ENCODE data around the gene RPS6KL1.

Gene RPS6KL1

GRCh38 chr14:74922752-74923401 lies at the start of gene RPS6KL1:
Gene RPS6KL1, minus strand, starts transcription at chr14:74923260. Its CDS starts 1,719 bp downstream, at chr14:74921541.
- no peak for TF ChIP-seq CTCF (IDR thresholded peaks at IDR 0.05; ENCODE audit: low read depth, low read length, missing control alignments)
- H3K4me3 ChIP-seq (ENCODE audit: low read depth, low read length) = peak within 1 kb of the TSS; percentile 72
- no peak for DNase-seq (ENCODE audit: low read depth)

GRCh38 chr14:74968811-74969210 lies 45.8 kb upstream of the RPS6KL1 start:
- no peak for TF ChIP-seq CTCF (IDR thresholded peaks at IDR 0.05; ENCODE audit: low read depth, low read length, missing control alignments)

GRCh38 chr14:74965486-74966153 lies 42.6 kb upstream of the RPS6KL1 start:
- no peak for DNase-seq (ENCODE audit: low read depth)
- TF ChIP-seq CTCF (IDR thresholded peaks at IDR 0.05; ENCODE audit: low read depth, low read length, missing control alignments) = no peak
- H3K4me3 ChIP-seq (ENCODE audit: low read depth, low read length) = no peak overlapping the region

More at GRCh38 chr14:74968811-74969210, 45.8 kb upstream of the RPS6KL1 start:
- no peak for DNase-seq (ENCODE audit: low read depth)
- no peak overlapping the region for H3K4me3 ChIP-seq (ENCODE audit: low read depth, low read length)

GRCh38 chr14:74964787-74965485 lies 41.9 kb upstream of the RPS6KL1 start:
- no peak overlapping the region for H3K4me3 ChIP-seq (ENCODE audit: low read depth, low read length)
- DNase-seq (ENCODE audit: low read depth) = no peak
- no peak for TF ChIP-seq CTCF (IDR thresholded peaks at IDR 0.05; ENCODE audit: low read depth, low read length, missing control alignments)

- no peak for TF ChIP-seq CTCF (IDR thresholded peaks at IDR 0.05; ENCODE audit: low read depth, low read length, missing control alignments)
- no peak for DNase-seq (ENCODE audit: low read depth)
- no peak overlapping the region for H3K4me3 ChIP-seq (ENCODE audit: low read depth, low read length)
Measured at GRCh38 chr14:74963705-74964271, 40.7 kb upstream of the RPS6KL1 start.

GRCh38 chr14:74963178-74963704 lies 40.2 kb upstream of the RPS6KL1 start:
- no peak for DNase-seq (ENCODE audit: low read depth)
- TF ChIP-seq CTCF (IDR thresholded peaks at IDR 0.05; ENCODE audit: low read depth, low read length, missing control alignments) = no peak

More at GRCh38 chr14:74963178-74963704, 40.2 kb upstream of the RPS6KL1 start:
- no peak overlapping the region for H3K4me3 ChIP-seq (ENCODE audit: low read depth, low read length)

Measured in GM12864 (cell line).